RKO (cell line): ENCODE results near the gene CHPT1.
A peak's percentile ranks its signal among the peaks of the same experiment; 100 is the strongest.
"Not testable (repeated sequence)": the region's sequence is repeated elsewhere in the genome, so short reads cannot be mapped to it uniquely, and the experiment has no call there.

ENCODE experiments used
- DNase-seq: peaks from one replicate; pipeline ENCODE4 v3.0.0-alpha.2; 2016; ENCODE audit warnings: low spot score

CHPT1 gene

DNA sequence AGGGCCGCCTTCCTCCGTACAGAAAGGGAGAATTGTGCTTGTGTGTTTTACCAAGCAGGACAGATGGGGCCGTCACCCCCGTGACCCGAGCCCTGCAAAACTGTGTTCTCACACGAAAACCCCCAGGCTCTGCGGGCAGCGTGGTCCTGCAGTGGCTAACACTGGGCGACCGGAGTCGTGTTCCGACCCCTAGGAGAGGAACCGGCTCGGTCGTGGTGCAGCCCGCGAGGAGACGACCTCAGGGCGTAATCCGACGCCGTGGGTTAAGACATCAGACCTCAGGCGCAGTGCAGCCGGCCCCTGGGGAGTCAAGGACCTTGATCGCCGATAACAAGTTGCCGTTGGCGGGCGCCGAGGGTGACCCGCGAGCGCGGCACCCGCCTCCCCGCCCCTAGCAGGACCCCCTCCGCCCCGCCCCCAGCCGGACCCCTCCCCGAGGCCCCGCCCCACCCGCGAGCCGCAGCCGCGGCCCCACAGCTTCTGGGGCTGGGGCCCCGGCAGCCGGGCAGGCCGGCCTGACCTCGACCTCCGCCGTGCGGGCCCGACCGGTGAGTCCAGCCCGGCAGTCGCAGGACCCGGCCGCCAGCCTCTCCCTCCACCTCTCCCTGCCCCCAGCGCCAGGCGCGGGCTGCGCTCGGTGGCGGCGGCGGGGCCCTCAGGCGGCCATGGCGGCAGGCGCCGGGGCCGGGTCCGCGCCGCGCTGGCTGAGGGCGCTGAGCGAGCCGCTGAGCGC is at the start of gene CHPT1:
CHPT1 (plus strand) TSS at position 444 of the 733 bp plus-strand sequence; CDS start at position 666, 222 bp downstream.
- DNase-seq = peak; percentile 65

GRCh38 chr12:101647711-101648110 is 49.7 kb upstream of the CHPT1 start:
- DNase-seq = no peak

GRCh38 chr12:101648195-101648594 is 49.2 kb upstream of the CHPT1 start:
- DNase-seq = no peak

GRCh38 chr12:101650346-101651117 is 46.9 kb upstream of the CHPT1 start:
- peak; percentile 11 for DNase-seq

DNA sequence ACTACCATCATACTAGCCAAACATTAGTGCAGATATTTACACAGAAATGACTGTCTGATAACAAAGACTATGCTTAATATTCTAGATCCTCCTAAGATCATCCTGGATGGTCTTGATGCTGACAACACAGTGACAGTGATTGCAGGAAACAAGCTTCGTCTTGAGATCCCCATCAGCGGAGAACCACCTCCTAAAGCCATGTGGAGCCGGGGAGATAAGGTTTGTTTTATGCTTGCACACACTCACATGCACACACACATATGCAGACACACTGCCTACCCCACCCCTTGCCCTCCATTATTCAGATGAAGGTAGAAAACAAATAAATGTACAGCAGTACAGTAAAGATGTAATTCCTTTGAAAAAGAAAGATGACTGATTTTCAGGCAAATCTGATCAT is 44.4 kb upstream of the CHPT1 start:
- no peak for DNase-seq

DNA sequence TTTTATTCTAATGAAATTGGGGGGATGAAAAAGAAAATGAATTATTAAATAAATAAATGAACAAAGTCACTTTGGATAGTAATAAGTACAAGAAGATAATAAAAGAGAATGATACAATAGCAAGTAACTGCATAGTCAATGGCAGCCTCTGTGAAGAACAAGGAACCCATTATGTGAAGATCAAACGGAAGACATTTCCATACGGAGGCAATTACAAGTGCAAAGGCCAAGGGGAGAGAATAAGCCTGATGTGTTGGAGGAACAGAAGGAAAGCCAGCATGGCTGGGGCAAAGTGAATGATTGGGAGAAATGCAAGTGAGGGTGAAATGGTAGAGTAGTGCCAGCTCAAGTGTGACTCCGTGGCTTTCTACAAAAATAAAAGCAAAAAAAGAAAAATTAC is 43.9 kb upstream of the CHPT1 start:
- no peak for DNase-seq

DNA sequence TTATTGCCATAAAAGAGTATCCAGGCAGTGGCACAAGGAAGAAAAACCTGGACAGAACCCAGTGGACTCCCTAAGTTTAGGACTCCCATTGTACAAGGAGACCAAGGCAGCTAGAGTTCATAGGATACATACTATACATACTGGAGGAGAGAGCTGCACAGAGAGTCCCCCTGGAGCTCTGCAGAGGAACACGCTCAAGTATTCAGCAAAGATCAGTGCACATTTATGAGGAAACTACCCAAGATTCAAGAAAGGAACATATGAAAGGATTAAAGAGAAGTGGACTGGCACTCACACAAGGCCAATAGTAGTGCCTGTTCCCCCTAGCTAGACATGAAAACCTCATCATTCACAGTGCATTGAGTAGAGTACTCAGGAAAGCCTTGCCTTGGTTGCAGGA is 43.0 kb upstream of the CHPT1 start:
- no peak for DNase-seq

DNA sequence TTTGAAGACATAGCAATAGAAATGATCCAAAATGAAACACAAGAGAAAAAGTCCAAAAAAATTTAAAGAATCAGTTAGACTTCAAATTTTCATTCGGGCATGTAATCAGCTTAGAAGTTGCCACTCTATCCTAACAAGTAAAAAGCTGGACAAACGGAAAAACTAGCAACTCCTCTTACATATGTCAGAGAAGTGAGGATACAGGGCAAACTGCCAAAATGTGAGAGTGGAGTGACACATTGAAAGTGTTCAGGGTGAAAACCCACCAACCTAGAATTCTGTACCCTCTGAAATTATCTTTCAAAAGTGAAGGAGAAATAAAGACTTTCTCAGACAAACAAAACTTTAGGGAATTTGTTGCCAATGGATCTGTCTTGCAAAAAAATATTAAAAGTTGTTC is 42.0 kb upstream of the CHPT1 start:
- no peak for DNase-seq

- DNase-seq = not testable (repeated sequence)
Measured at GRCh38 chr12:101660662-101661061, 36.8 kb upstream of the CHPT1 start.

GRCh38 chr12:101663298-101663697 is 34.1 kb upstream of the CHPT1 start:
- DNase-seq = no peak

DNA sequence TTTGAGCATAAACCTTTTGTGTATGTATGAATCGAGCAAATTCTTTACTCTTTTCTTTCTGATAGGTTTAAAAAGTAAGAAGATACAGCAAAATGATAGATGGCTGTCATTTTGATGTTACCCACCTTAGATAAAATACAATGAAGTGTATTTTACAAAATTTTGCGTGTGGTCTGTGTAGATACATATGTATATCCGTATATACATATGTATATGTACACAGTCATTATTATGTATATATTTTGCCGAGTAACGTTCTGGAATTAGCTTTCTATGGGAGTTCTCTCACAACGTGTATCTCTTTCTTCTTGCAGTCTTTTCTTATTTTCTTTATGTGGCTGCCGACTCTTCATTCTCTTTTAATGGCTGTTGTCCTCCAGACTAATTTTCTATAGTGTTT is 32.4 kb upstream of the CHPT1 start:
- no peak for DNase-seq

GRCh38 chr12:101666052-101666728 is 31.2 kb upstream of the CHPT1 start:
- DNase-seq = no peak

GRCh38 chr12:101667591-101667990 is 29.8 kb upstream of the CHPT1 start:
- DNase-seq = no peak

DNA sequence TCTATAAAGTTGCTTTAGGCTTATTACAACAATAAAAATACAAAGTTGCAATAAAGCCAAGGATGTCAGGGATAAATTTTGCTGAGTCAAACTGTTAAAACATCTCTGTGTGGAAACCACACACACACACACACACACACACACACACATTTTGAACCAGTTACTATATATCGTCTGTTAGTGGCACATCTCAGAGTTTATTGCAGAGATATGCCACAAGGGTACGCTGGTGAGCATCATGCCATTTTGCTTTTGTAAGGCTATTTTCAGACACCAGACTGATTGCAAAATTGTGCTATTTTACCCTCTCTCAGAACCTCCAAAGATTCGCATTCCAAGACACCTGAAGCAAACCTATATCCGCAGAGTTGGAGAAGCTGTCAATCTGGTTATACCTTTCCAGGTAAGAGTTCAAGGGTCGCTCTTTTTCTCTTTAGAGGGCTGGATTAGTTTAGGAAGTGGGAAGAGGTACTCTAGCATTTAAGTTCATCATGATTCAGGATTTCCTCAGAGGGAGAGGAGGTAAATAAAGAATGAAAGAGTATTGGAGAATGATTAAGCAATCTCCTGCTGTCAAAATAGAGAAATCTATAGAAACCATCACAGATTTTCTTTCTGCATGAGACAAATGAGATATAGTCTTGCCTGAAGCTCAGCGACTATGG is 27.3 kb upstream of the CHPT1 start:
- DNase-seq = peak; percentile 41

DNA sequence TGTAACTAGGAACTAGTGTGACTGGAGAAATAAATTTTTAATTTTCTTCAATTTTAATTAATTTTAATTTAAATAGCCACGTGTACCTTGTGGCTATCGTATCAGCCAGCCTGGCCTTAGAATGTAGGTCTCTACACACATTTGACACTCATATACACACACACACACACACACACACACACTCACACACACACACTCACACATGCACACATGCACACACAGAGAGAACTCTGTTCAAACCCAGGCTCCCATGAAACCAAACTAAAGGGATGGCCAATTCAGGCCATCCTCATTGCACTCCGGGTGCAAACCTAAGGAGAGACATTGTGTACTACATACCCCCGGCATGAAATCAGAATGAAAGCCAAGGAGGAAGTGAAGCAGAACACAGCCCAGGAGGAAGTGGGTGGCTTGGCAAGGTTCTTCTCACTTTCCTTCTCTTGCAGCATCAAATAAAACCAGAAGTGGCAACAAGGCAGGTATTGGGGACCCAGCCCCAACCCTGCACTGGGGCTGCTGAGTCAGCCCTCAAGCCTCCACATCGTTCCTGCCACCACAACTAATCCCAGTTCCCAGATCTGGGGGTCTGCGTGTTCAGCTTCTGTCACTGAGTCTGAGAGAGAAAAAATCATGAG is 26.2 kb upstream of the CHPT1 start:
- no peak for DNase-seq

DNA sequence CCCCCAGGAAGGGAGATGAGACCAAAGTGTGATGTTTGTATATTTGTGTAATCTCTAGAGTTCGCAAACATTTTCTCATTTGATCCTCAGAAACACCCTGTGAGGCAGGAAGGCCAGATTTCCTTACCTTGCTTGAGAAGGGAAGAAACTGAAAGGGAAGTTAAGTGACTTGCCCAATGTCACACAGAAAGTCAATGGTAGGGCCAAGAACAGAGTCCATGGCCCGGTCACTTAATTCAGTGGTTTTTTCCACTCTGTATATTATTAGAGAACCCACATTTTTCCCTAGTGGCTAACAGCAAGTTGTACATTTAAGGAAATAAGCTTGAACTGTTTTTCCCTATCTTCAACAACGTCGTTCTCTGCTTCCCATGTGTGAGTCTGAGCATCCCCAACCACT is 25.6 kb upstream of the CHPT1 start:
- DNase-seq = no peak

GRCh38 chr12:101675555-101675954 is 21.9 kb upstream of the CHPT1 start:
- DNase-seq = no peak

DNA sequence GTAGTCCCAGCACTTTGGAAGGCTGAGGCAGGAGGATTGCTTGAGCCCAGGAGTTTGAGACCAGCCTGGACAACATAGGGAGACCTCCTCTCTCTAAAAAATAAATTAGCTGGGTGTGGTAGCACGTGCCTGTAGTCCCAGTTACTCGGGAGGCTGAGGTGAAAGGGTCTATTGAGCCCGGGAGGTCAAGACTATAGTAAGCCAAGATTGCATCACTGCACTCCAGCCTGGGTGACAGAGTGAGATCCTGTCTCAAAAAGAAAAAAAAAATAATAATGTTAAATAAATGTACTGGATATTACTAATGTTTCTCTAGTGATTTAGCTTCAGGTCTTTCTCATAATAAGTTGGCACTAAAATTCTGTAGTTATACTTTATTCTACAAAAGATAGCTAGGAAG is 20.9 kb upstream of the CHPT1 start:
- DNase-seq = not testable (repeated sequence)

DNA sequence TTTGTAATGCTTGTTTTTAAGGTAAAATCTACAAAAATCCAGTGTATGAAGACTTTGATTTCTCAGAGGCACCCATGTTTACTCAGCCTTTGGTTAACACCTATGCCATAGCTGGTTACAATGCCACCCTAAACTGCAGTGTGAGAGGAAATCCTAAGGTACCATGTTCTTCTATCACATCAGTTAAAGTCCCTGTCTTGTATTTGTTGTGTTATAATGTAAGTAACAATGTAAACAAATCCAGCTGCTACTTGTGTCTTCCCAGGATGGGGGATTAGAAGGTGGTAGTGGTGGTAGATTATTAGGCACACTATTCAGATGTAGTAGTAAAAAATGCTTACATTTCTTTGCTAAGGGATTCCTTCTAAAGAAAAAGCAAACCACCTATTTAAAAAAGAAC is 19.4 kb upstream of the CHPT1 start:
- DNase-seq = no peak

- DNase-seq = no peak
Measured at GRCh38 chr12:101680240-101680639, 17.2 kb upstream of the CHPT1 start.

DNA sequence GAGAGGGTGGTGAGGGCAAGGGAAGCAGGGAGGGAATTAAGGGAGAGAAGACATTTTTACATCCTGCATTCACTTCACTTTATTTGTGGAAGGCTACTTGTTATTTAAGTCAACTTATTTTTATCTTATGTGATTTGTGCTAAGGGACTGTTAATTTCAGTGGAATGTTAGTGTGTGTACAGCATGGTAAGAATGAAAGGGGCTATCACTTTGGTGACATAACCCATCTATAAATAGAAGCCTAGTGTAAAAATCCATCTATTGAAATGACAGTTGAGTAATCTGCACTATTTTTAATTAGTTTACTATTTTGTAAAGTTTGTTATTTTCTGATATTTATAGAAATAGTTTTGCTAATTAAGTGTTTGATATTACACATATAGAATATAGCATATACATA is 16.8 kb upstream of the CHPT1 start:
- no peak for DNase-seq

DNA sequence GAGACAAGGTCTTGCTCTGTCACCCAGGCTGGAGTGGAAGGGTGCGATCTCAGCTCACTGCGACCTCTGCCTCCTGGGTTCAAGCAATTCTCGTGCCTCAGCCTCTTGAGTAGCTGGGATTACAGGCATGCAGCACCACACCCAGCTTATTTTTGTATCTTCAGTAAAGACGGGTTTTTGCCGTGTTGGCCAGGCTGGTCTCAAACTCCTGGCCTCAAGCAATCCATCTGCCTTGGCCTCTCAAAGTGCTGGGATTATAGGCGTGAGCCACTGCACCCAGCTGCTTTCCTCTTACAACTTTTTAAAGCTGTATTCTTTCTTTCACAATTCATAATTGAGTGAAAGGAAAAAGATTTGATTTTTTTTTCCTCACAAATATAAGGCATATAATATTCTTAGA is 15.8 kb upstream of the CHPT1 start:
- not testable (repeated sequence) for DNase-seq
